ENCODE results near the gene CAMKK1.
"Not testable (repeated sequence)": the region's sequence is repeated elsewhere in the genome, so short reads cannot be mapped to it uniquely, and the experiment has no call there.

The CAMKK1 gene

GRCh38 chr17:3873862-3874261 lies 19.0 kb downstream of the CAMKK1 start:
- DNase-seq: no peak

- peak; percentile 17 for DNase-seq
These were observed 22.0 kb downstream of the CAMKK1 start for GRCh38 chr17:3870871-3871306.

- DNase-seq: no peak
These were observed 25.2 kb downstream of the CAMKK1 start for GRCh38 chr17:3867606-3868005.

GRCh38 chr17:3867106-3867505 lies 25.7 kb downstream of the CAMKK1 start:
- DNase-seq: no peak

- no peak for DNase-seq
These were observed 26.6 kb downstream of the CAMKK1 start for GRCh38 chr17:3866276-3866675.

GRCh38 chr17:3865176-3865575 lies 27.7 kb downstream of the CAMKK1 start:
- DNase-seq: no peak

GRCh38 chr17:3864534-3864933 lies 28.3 kb downstream of the CAMKK1 start:
- DNase-seq: no peak

- DNase-seq: no peak
These were observed 30.8 kb downstream of the CAMKK1 start for GRCh38 chr17:3861761-3862681.

- no peak for DNase-seq
These were observed 31.7 kb downstream of the CAMKK1 start for GRCh38 chr17:3860939-3861700.

- no peak for DNase-seq
These were observed 32.9 kb downstream of the CAMKK1 start for GRCh38 chr17:3859940-3860339.

- DNase-seq: no peak
These were observed 35.4 kb downstream of the CAMKK1 start for GRCh38 chr17:3857261-3858105.

- DNase-seq: not testable (repeated sequence)
These were observed 38.6 kb downstream of the CAMKK1 start for GRCh38 chr17:3854204-3854603.

GRCh38 chr17:3852561-3852960 lies 40.3 kb downstream of the CAMKK1 start:
- DNase-seq: no peak

- DNase-seq: no peak
These were observed 41.3 kb downstream of the CAMKK1 start for GRCh38 chr17:3851461-3852100.

GRCh38 chr17:3848229-3848835 lies 44.5 kb downstream of the CAMKK1 start:
- DNase-seq: peak; percentile 15

- no peak for DNase-seq
These were observed 45.6 kb downstream of the CAMKK1 start for GRCh38 chr17:3847165-3847670.

- no peak for DNase-seq
These were observed 46.3 kb downstream of the CAMKK1 start for GRCh38 chr17:3846437-3847164.

GRCh38 chr17:3845621-3846436 lies 47.0 kb downstream of the CAMKK1 start, which contains the start of gene NCBP3:
NCBP3 (minus strand) TSS chr17:3846246; CDS start chr17:3846223, 23 bp downstream.
- peak; percentile 92 for DNase-seq

GRCh38 chr17:3845291-3845620 lies 47.6 kb downstream of the CAMKK1 start:
- DNase-seq: peak; percentile 7

GRCh38 chr17:3844556-3844955 lies 48.3 kb downstream of the CAMKK1 start:
- DNase-seq: not testable (repeated sequence)
